ENCODE measurements around the gene KLHL1. TPM values are rescaled to one million over a fixed set of nuclear protein-coding genes. Genes with fewer than 3 reads are reported as not detected.
A peak's percentile ranks its signal among the peaks of the same experiment; 100 is the strongest.

KLHL1 gene
- total RNA-seq, 2 donors from 2014 or later, result 0.11 TPM; not detected in 1

GRCh38 chr13:70107498-70108281 lies 562 bp downstream of the KLHL1 start, which contains the start of gene ATXN8OS:
ATXN8OS (plus strand) TSS chr13:70107826.
- Histone ChIP-seq H3K27ac (no peak within 1 kb of the TSS), H3K4me1 (no peaks in the 10 kb centered on the region), H3K4me3 (no peak within 1 kb of the TSS), H3K36me3 (no peaks in the 10 kb centered on the region), H3K9me3 (no peaks in the 10 kb centered on the region), H3K9ac (ENCODE audit: low read depth in 2 of 2, low read length in 2 of 2) (no peak within 1 kb of the TSS), H3K27me3 (no peaks in the 10 kb centered on the region)
- intact Hi-C loops (cut with DNase I), result no loop called here
- no peak for DNase-seq
- TF ChIP-seq, protein P1, sequence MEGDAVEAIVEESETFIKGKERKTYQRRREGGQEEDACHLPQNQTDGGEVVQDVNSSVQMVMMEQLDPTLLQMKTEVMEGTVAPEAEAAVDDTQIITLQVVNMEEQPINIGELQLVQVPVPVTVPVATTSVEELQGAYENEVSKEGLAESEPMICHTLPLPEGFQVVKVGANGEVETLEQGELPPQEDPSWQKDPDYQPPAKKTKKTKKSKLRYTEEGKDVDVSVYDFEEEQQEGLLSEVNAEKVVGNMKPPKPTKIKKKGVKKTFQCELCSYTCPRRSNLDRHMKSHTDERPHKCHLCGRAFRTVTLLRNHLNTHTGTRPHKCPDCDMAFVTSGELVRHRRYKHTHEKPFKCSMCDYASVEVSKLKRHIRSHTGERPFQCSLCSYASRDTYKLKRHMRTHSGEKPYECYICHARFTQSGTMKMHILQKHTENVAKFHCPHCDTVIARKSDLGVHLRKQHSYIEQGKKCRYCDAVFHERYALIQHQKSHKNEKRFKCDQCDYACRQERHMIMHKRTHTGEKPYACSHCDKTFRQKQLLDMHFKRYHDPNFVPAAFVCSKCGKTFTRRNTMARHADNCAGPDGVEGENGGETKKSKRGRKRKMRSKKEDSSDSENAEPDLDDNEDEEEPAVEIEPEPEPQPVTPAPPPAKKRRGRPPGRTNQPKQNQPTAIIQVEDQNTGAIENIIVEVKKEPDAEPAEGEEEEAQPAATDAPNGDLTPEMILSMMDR (IDR thresholded peaks at IDR 0.05), result no peak

DNA sequence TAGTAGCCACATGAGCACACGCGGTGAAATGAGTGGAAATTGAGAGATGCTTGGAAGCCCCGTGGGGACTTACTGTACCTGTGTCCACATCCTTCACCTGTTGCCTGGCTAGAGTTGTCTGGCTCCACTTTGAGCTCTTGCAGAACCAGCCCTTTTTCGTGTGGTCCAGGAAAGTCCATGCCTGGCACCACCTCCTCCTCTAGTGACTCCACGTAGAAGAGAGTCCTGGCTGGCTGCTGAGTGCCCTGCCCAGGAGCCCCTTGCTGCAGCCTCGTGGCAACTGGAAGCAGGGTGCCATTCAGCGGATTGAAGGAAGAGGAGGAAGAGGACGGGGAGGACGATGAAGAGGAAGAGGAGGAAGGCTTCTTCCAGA lies 1.1 kb downstream of the KLHL1 start:
- Histone ChIP-seq H3K9me3 (no peaks in the 10 kb centered on the region), H3K9ac (ENCODE audit: low read depth in 2 of 2, low read length in 2 of 2) (no peak overlapping the region), H3K36me3 (no peaks in the 10 kb centered on the region), H3K4me3 (no peak overlapping the region), H3K4me1 (no peaks in the 10 kb centered on the region), H3K27me3 (no peaks in the 10 kb centered on the region), H3K27ac (no peak overlapping the region)
- TF ChIP-seq, protein P1 (IDR thresholded peaks at IDR 0.05), result no peak
- no peak for DNase-seq
- intact Hi-C loops (cut with DNase I), result no loop called here

DNA sequence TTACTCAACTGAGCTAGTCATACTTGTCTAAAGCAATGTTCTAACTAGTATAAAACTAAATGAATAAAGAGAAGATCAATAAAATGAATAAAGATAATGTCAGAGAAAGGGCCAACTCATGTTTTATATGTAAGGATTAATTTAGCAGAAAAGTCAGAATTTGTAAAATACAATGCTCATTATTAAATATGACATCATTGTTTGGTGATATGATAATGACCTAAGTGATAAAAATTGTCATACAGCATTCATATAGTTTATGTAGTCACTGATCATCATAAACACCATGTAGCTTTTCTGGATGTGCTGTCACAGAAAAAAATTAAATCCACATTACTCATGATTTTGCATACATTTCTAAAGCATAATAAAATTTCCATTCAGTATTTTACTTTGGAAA lies 3.8 kb downstream of the KLHL1 start:
- no peak overlapping the region for H3K4me3 ChIP-seq
- TF ChIP-seq, protein P1 (IDR thresholded peaks at IDR 0.05), result no peak
- H3K9me3 ChIP-seq, result no peaks in the 10 kb centered on the region
- H3K27ac ChIP-seq, result no peak overlapping the region
- intact Hi-C loops (cut with DNase I), result no loop called here
- no peaks in the 10 kb centered on the region for H3K36me3 ChIP-seq
- H3K27me3 ChIP-seq, result no peaks in the 10 kb centered on the region
- no peak overlapping the region for H3K9ac ChIP-seq (ENCODE audit: low read depth in 2 of 2, low read length in 2 of 2)
- H3K4me1 ChIP-seq, result no peaks in the 10 kb centered on the region
- no peak for DNase-seq

GRCh38 chr13:70098669-70099068 lies 9.6 kb downstream of the KLHL1 start:
- no peaks in the 10 kb centered on the region for H3K4me1 ChIP-seq
- no peaks in the 10 kb centered on the region for H3K27me3 ChIP-seq
- H3K9me3 ChIP-seq, result no peaks in the 10 kb centered on the region
- no peak for DNase-seq
- no peak overlapping the region for H3K4me3 ChIP-seq
- no peak overlapping the region for H3K27ac ChIP-seq
- TF ChIP-seq, protein P1 (IDR thresholded peaks at IDR 0.05), result peak; percentile 20
- H3K36me3 ChIP-seq, result no peaks in the 10 kb centered on the region
- H3K9ac ChIP-seq (ENCODE audit: low read depth in 2 of 2, low read length in 2 of 2), result no peak overlapping the region
- intact Hi-C loops (cut with DNase I), result loop anchor here (10.0 kb wide), 1 partner anchor 476 kb away; no protein-coding TSS in a partner anchor

DNA sequence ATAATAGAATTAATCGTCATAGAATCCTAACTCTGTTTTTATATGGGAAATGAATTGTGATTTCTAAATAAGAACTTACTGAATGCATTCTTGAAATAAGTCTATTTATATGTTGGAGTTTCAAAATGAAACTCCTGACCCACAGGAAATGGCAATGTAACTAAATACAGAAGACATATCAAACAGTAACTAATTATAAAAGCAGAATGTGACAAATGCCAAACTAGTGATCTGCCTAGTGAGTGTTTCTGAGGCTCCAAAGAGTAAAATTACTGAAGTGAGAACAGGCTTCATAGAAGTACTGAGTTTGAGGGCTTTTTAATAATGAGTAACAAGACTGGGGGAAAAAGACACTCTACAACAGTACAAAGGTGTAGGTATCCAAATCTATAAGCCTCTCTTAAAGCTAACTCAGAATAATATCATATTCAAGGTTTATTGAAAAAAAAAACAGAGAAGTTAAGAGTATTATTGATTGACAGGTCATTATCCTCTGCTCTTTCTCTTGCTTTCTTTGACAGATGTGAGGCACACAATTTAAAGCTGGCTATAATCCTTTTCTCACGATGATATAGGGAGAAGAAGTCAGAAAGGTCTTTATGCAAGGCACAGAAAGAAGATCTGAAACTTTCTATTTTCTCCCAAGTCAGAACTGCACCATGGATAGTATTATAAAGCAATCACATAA lies 18.1 kb downstream of the KLHL1 start:
- intact Hi-C loops (cut with DNase I), result loop anchor here (10.0 kb wide), 1 partner anchor 485 kb away; no protein-coding TSS in a partner anchor
- no peak for DNase-seq
- TF ChIP-seq, protein P1 (IDR thresholded peaks at IDR 0.05), result no peak
- Histone ChIP-seq H3K27ac (no peak overlapping the region), H3K4me3 (no peak overlapping the region), H3K27me3 (no peaks in the 10 kb centered on the region), H3K36me3 (no peaks in the 10 kb centered on the region), H3K9me3 (no peaks in the 10 kb centered on the region), H3K9ac (ENCODE audit: low read depth in 2 of 2, low read length in 2 of 2) (no peak overlapping the region), H3K4me1 (no peaks in the 10 kb centered on the region)

Measured in colonic mucosa (tissue), 4 donors.